ENCODE data around the gene TRIL.

Gene TRIL

GRCh38 chr7:28983396-28984190, 25.5 kb upstream of the TRIL start:
- DNase-seq (ENCODE audit: low read depth) = no peak

- no peak for DNase-seq (ENCODE audit: low read depth)
These were observed 23.0 kb upstream of the TRIL start for GRCh38 chr7:28981161-28981465.

GRCh38 chr7:28980451-28981160, 22.5 kb upstream of the TRIL start:
- DNase-seq (ENCODE audit: low read depth) = no peak

GRCh38 chr7:28979776-28980175, 21.6 kb upstream of the TRIL start:
- no peak for DNase-seq (ENCODE audit: low read depth)

- no peak for DNase-seq (ENCODE audit: low read depth)
These were observed 19.8 kb upstream of the TRIL start for GRCh38 chr7:28977881-28978280.

- no peak for DNase-seq (ENCODE audit: low read depth)
These were observed 17.9 kb upstream of the TRIL start for GRCh38 chr7:28976022-28976421.

- no peak for DNase-seq (ENCODE audit: low read depth)
These were observed 15.5 kb upstream of the TRIL start for GRCh38 chr7:28973591-28973990.

- no peak for DNase-seq (ENCODE audit: low read depth)
These were observed 5.9 kb upstream of the TRIL start for GRCh38 chr7:28964056-28964455.

GRCh38 chr7:28961972-28962371, 3.8 kb upstream of the TRIL start:
- no peak for DNase-seq (ENCODE audit: low read depth)

- no peak for DNase-seq (ENCODE audit: low read depth)
These were observed 2.1 kb upstream of the TRIL start for GRCh38 chr7:28960071-28960840.

- no peak for DNase-seq (ENCODE audit: low read depth)
These were observed 834 bp upstream of the TRIL start for GRCh38 chr7:28958980-28959347.

GRCh38 chr7:28957751-28958234, 337 bp downstream of the TRIL start:
- no peak for DNase-seq (ENCODE audit: low read depth)

GRCh38 chr7:28957064-28957750, 923 bp downstream of the TRIL start:
- no peak for DNase-seq (ENCODE audit: low read depth)

- no peak for DNase-seq (ENCODE audit: low read depth)
These were observed 1.5 kb downstream of the TRIL start for GRCh38 chr7:28956608-28957063.

GRCh38 chr7:28955718-28956607, 2.2 kb downstream of the TRIL start:
- no peak for DNase-seq (ENCODE audit: low read depth)

- DNase-seq (ENCODE audit: low read depth) = no peak
These were observed 2.8 kb downstream of the TRIL start for GRCh38 chr7:28955356-28955717.

- DNase-seq (ENCODE audit: low read depth) = no peak
These were observed 3.2 kb downstream of the TRIL start for GRCh38 chr7:28954946-28955345.

- no peak for DNase-seq (ENCODE audit: low read depth)
These were observed 3.7 kb downstream of the TRIL start for GRCh38 chr7:28954471-28954870.

- no peak for DNase-seq (ENCODE audit: low read depth)
These were observed 4.5 kb downstream of the TRIL start for GRCh38 chr7:28953633-28954032.

- DNase-seq (ENCODE audit: low read depth) = no peak
These were observed 16.0 kb downstream of the TRIL start for GRCh38 chr7:28942168-28942567.

- no peak for DNase-seq (ENCODE audit: low read depth)
These were observed 16.5 kb downstream of the TRIL start for GRCh38 chr7:28941633-28942032.
